Measurements from ENCODE around the gene ACOXL. TPM values are rescaled to one million over a fixed set of nuclear protein-coding genes. Genes with fewer than 3 reads are reported as not detected.
A peak's percentile ranks its signal among the peaks of the same experiment; 100 is the strongest.

ACOXL gene
- total RNA-seq, 2 donors from 2014 or later = 0.52 TPM; not detected in 1

DNA sequence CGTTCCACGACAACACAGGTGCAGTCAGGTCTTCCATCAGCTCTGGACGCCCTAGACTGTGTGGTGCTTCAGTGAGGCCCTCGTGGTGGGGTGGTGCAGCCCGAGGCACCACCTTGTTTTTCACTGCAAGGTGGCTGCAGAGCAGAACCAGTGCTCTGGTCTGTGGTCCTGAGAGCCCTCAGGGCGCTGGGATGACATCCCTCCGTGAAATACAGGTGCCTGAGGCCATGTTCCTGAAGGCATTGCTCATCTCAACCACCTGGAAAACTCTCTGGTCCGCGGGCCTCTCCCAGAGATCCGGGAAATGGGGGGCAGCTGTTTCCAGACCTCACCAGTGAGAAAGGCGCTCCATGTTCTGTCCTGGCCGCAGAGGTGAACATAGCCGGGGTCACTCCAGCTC, 119.2 kb downstream of the ACOXL start:
- no peaks in the 10 kb centered on the region for H3K4me1 ChIP-seq
- no peak for TF ChIP-seq POLR2A (IDR thresholded peaks at IDR 0.05)
- no peak overlapping the region for H3K27ac ChIP-seq
- WGBS, 2 donors = 38 to 79% methylated on average over 3 to 13 of the region's 13 CpGs
- no peak overlapping the region for H3K4me3 ChIP-seq
- no peak for DNase-seq
- no peaks in the 10 kb centered on the region for H3K36me3 ChIP-seq (replicated peaks in 1 of 2; ENCODE audit: insufficient read depth in 1 of 2, low read depth in 2 of 2)
- no peaks in the 10 kb centered on the region for H3K27me3 ChIP-seq
- H3K9me3 ChIP-seq = no peaks in the 10 kb centered on the region
- intact Hi-C loops (cut with DNase I) = no loop called here
- ATAC-seq = no peak

- Histone ChIP-seq H3K36me3 (replicated peaks in 1 of 2; ENCODE audit: insufficient read depth in 1 of 2, low read depth in 2 of 2) (no peaks in the 10 kb centered on the region), H3K4me3 (no peak overlapping the region), H3K4me1 (no peaks in the 10 kb centered on the region), H3K27me3 (no peaks in the 10 kb centered on the region), H3K27ac (no peak overlapping the region), H3K9me3 (no peaks in the 10 kb centered on the region)
- WGBS, 2 donors = 74 to 76% methylated on average over 5 to 11 of the region's 11 CpGs
- TF ChIP-seq POLR2A (IDR thresholded peaks at IDR 0.05) = no peak
- TF ChIP-seq, protein P1, sequence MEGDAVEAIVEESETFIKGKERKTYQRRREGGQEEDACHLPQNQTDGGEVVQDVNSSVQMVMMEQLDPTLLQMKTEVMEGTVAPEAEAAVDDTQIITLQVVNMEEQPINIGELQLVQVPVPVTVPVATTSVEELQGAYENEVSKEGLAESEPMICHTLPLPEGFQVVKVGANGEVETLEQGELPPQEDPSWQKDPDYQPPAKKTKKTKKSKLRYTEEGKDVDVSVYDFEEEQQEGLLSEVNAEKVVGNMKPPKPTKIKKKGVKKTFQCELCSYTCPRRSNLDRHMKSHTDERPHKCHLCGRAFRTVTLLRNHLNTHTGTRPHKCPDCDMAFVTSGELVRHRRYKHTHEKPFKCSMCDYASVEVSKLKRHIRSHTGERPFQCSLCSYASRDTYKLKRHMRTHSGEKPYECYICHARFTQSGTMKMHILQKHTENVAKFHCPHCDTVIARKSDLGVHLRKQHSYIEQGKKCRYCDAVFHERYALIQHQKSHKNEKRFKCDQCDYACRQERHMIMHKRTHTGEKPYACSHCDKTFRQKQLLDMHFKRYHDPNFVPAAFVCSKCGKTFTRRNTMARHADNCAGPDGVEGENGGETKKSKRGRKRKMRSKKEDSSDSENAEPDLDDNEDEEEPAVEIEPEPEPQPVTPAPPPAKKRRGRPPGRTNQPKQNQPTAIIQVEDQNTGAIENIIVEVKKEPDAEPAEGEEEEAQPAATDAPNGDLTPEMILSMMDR (IDR thresholded peaks at IDR 0.05) = no peak
- ATAC-seq (no peak), DNase-seq (no peak)
- intact Hi-C loops (cut with DNase I) = no loop called here
Observed at GRCh38 chr2:110852051-110852450, 119.7 kb downstream of the ACOXL start.

- no peaks in the 10 kb centered on the region for H3K4me1 ChIP-seq
- no peaks in the 10 kb centered on the region for H3K36me3 ChIP-seq (replicated peaks in 1 of 2; ENCODE audit: insufficient read depth in 1 of 2, low read depth in 2 of 2)
- H3K4me3 ChIP-seq = no peak overlapping the region
- no peak for DNase-seq
- H3K9me3 ChIP-seq = no peaks in the 10 kb centered on the region
- no peak overlapping the region for H3K27ac ChIP-seq
- TF ChIP-seq, protein P1 (IDR thresholded peaks at IDR 0.05) = no peak
- TF ChIP-seq POLR2A (IDR thresholded peaks at IDR 0.05) = no peak
- intact Hi-C loops (cut with DNase I) = no loop called here
- no peak for ATAC-seq
- H3K27me3 ChIP-seq = no peaks in the 10 kb centered on the region
- 79 to 82% methylated on average over 8 of the region's 8 CpGs for WGBS, 2 donors
Observed at GRCh38 chr2:110852541-110853263, 120.3 kb downstream of the ACOXL start.

GRCh38 chr2:110853516-110853915, 121.1 kb downstream of the ACOXL start:
- no peaks in the 10 kb centered on the region for H3K9me3 ChIP-seq
- 26 to 29% methylated on average over 5 of the region's 5 CpGs for WGBS, 2 donors
- H3K36me3 ChIP-seq (replicated peaks in 1 of 2; ENCODE audit: insufficient read depth in 1 of 2, low read depth in 2 of 2) = no peaks in the 10 kb centered on the region
- intact Hi-C loops (cut with DNase I) = no loop called here
- no peaks in the 10 kb centered on the region for H3K27me3 ChIP-seq
- no peaks in the 10 kb centered on the region for H3K4me1 ChIP-seq
- H3K27ac ChIP-seq = no peak overlapping the region
- no peak overlapping the region for H3K4me3 ChIP-seq
- ATAC-seq (no peak), DNase-seq (peak in 2 of 4 donors; percentile 31 to 52)
- no peak for TF ChIP-seq POLR2A (IDR thresholded peaks at IDR 0.05)
- TF ChIP-seq, protein P1 (IDR thresholded peaks at IDR 0.05) = peak in 6 of 7 experiments; percentile 23 to 35 (median 28)

DNA sequence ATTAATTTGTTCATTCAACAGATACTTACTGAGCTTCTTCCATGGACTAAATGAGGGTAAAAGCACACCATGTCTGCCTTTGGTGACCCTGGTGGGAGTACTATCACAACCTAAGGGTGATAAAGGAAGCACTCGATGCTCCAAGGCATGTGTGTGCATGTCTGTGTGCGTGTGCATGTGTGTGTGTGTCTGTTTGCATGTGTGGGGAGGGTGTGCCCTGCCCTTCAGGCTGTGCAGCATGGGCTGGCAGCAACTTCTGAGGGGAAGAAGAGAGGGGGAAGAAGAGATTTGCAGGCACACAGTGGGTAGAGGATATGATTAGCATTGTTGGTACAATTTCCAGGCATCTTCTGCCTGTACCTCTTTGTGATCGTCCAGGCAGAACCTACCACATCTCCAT, 121.6 kb downstream of the ACOXL start:
- Histone ChIP-seq H3K4me1 (no peaks in the 10 kb centered on the region), H3K36me3 (replicated peaks in 1 of 2; ENCODE audit: insufficient read depth in 1 of 2, low read depth in 2 of 2) (no peaks in the 10 kb centered on the region), H3K27me3 (no peaks in the 10 kb centered on the region), H3K4me3 (no peak overlapping the region), H3K27ac (no peak overlapping the region), H3K9me3 (no peaks in the 10 kb centered on the region)
- intact Hi-C loops (cut with DNase I) = no loop called here
- WGBS, 2 donors = 83 to 85% methylated on average over 3 of the region's 3 CpGs
- no peak for ATAC-seq
- no peak for DNase-seq
- TF ChIP-seq, protein P1 (IDR thresholded peaks at IDR 0.05) = no peak
- TF ChIP-seq POLR2A (IDR thresholded peaks at IDR 0.05) = no peak

Measured in body of pancreas (tissue), 4 donors.